Hepatocyte (in vitro differentiated cells): ENCODE measurements around the gene TLR1. TPM values are rescaled to one million over a fixed set of nuclear protein-coding genes. Genes with fewer than 3 reads are reported as not detected.

Experiments used
- DNase-seq: peaks from one replicate; pipeline ENCODE4 v3.0.0-alpha.2; 2016; ENCODE audit warnings: low spot score
- H2AFZ ChIP-seq: fragments of 200-600 bp; sonication (generic); 2 replicates; pipeline ENCODE4 v1.6.0; 2016; ENCODE audit warnings: antibody characterized with exemption, mild to moderate bottlenecking
- H3K27ac ChIP-seq: fragments of 200-600 bp; sonication (generic); 2 replicates; pipeline ENCODE4 v1.5.1; 2016; ENCODE audit warnings: mild to moderate bottlenecking
- H3K27me3 ChIP-seq: fragments of 200-600 bp; sonication (generic); 2 replicates; pipeline ENCODE4 v1.6.1; 2016
- H3K36me3 ChIP-seq: fragments of 200-600 bp; sonication (generic); replicated peaks from 2 replicates; pipeline ENCODE4 v1.5.1; 2016; ENCODE audit warnings: low read depth; ENCODE audit not compliant: insufficient read depth
- H3K4me1 ChIP-seq: fragments of 200-600 bp; sonication (generic); 2 replicates; pipeline ENCODE4 v1.5.1; 2016; ENCODE audit warnings: mild to moderate bottlenecking, moderate library complexity; ENCODE audit not compliant: insufficient read depth
- H3K4me2 ChIP-seq: fragments of 200-600 bp; sonication (generic); 2 replicates; pipeline ENCODE4 v1.6.0; 2016
- H3K4me3 ChIP-seq: fragments of 200-600 bp; sonication (generic); 2 replicates; pipeline ENCODE4 v1.5.1; 2016; ENCODE audit warnings: mild to moderate bottlenecking
- H3K79me2 ChIP-seq: fragments of 200-600 bp; sonication (generic); 2 replicates; pipeline ENCODE4 v1.6.0; 2017; ENCODE audit warnings: mild to moderate bottlenecking
- H3K9me2 ChIP-seq: fragments of 200-600 bp; sonication (generic); replicated peaks from 2 replicates; pipeline ENCODE4 v1.6.0; 2017; ENCODE audit warnings: mild to moderate bottlenecking; ENCODE audit not compliant: insufficient read depth
- H3K9me3 ChIP-seq: fragments of 200-600 bp; sonication (generic); 2 replicates; pipeline ENCODE4 v1.5.1; 2016; ENCODE audit warnings: low read depth, mild to moderate bottlenecking
- H4K20me1 ChIP-seq: fragments of 200-600 bp; sonication (generic); 2 replicates; pipeline ENCODE4 v1.6.0; 2016; ENCODE audit warnings: mild to moderate bottlenecking; ENCODE audit not compliant: insufficient read depth, poor library complexity, severe bottlenecking
- CTCF ChIP-seq: fragments of 200-600 bp; sonication (generic); IDR thresholded peaks from 2 replicates; pipeline ENCODE4 v1.5.1; 2016; ENCODE audit warnings: antibody characterized with exemption, mild to moderate bottlenecking; ENCODE audit not compliant: poor library complexity
- EZH2 ChIP-seq: fragments of 200-600 bp; sonication (generic); IDR thresholded peaks from 2 replicates; pipeline ENCODE4 v1.6.1; 2016; ENCODE audit warnings: antibody characterized with exemption, mild to moderate bottlenecking, borderline replicate concordance
- EZH2phosphoT487 ChIP-seq: fragments of 200-600 bp; sonication (generic); IDR thresholded peaks from one replicate; pipeline ENCODE4 v1.6.1; 2018; ENCODE audit warnings: antibody characterized with exemption, mild to moderate bottlenecking, low read depth, moderate library complexity; ENCODE audit not compliant: unreplicated experiment, severe bottlenecking
- WGBS: methylation state at CpG from one replicate; pipeline ENCODE4 v1.1.6; 2016; ENCODE audit warnings: low lambda C conversion rate; ENCODE audit errors: missing lambda C conversion rate; 5-methylcytosine and 5-hydroxymethylcytosine counted together
- polyA plus RNA-seq: library from polyadenylated mRNA; unstranded; fragments of >200 nt; fragmentation: Nextera tagmentation; extraction: Ambion mirVana; gene quantifications from 2 replicates; pipeline ENCODE4 v1.2.1, GENCODE V29; 2016
- total RNA-seq: library from RNA; depleted of rRNA; stranded (reverse); fragments of >200 nt; gene quantifications from 2 replicates; pipeline ENCODE4 v1.2.3, GENCODE V29; 2014

The TLR1 gene
- total and polyA plus RNA-seq, 2 experiments from 2014 or later, result 1.0 to 2.7 TPM

GRCh38 chr4:38765382-38765781, 39.2 kb downstream of the TLR1 start:
- no peaks in the 10 kb centered on the region for H3K27me3 ChIP-seq
- TF ChIP-seq EZH2phosphoT487, result no peak
- DNase-seq, result no peak
- no peaks in the 10 kb centered on the region for H3K4me1 ChIP-seq
- H3K9me2 ChIP-seq, result no peaks in the 10 kb centered on the region
- H3K27ac ChIP-seq, result no peak overlapping the region
- 96% methylated on average over 3 of the region's 3 CpGs for WGBS
- no peak overlapping the region for H2AFZ ChIP-seq
- no peak overlapping the region for H3K4me3 ChIP-seq
- H4K20me1 ChIP-seq, result no peaks in the 10 kb centered on the region
- H3K36me3 ChIP-seq, result no peaks in the 10 kb centered on the region
- no peaks in the 10 kb centered on the region for H3K79me2 ChIP-seq
- no peaks in the 10 kb centered on the region for H3K9me3 ChIP-seq
- no peak overlapping the region for H3K4me2 ChIP-seq

- no peaks in the 10 kb centered on the region for H3K9me3 ChIP-seq
- H3K4me3 ChIP-seq, result no peak overlapping the region
- H3K79me2 ChIP-seq, result no peaks in the 10 kb centered on the region
- H3K4me1 ChIP-seq, result no peaks in the 10 kb centered on the region
- H3K36me3 ChIP-seq, result no peaks in the 10 kb centered on the region
- H3K27ac ChIP-seq, result no peak overlapping the region
- H3K4me2 ChIP-seq, result no peak overlapping the region
- no peaks in the 10 kb centered on the region for H3K27me3 ChIP-seq
- DNase-seq, result no peak
- H4K20me1 ChIP-seq, result no peaks in the 10 kb centered on the region
- 97% methylated on average over 3 of the region's 3 CpGs for WGBS
- TF ChIP-seq EZH2 (no peak), CTCF (no peak), EZH2phosphoT487 (no peak)
- no peaks in the 10 kb centered on the region for H3K9me2 ChIP-seq
- H2AFZ ChIP-seq, result no peak overlapping the region
Observed at GRCh38 chr4:38764277-38764676, 40.3 kb downstream of the TLR1 start.

- no peaks in the 10 kb centered on the region for H3K4me1 ChIP-seq
- H4K20me1 ChIP-seq, result no peaks in the 10 kb centered on the region
- no peaks in the 10 kb centered on the region for H3K9me3 ChIP-seq
- no peaks in the 10 kb centered on the region for H3K79me2 ChIP-seq
- DNase-seq, result no peak
- no peak overlapping the region for H2AFZ ChIP-seq
- TF ChIP-seq CTCF, result no peak
- TF ChIP-seq EZH2phosphoT487, result no peak
- no peak for TF ChIP-seq EZH2
- H3K36me3 ChIP-seq, result no peaks in the 10 kb centered on the region
- no peaks in the 10 kb centered on the region for H3K9me2 ChIP-seq
- no peak overlapping the region for H3K27ac ChIP-seq
- no peak overlapping the region for H3K4me3 ChIP-seq
- WGBS, result 90% methylated on average over 14 of the region's 14 CpGs
- H3K4me2 ChIP-seq, result no peak overlapping the region
- H3K27me3 ChIP-seq, result no peaks in the 10 kb centered on the region
Observed at GRCh38 chr4:38762560-38762959, 42.0 kb downstream of the TLR1 start.

GRCh38 chr4:38759790-38760122, 44.8 kb downstream of the TLR1 start:
- no peak for DNase-seq
- Histone ChIP-seq H4K20me1 (no peaks in the 10 kb centered on the region), H3K9me2 (no peaks in the 10 kb centered on the region), H3K36me3 (no peaks in the 10 kb centered on the region), H3K4me3 (no peak overlapping the region), H3K9me3 (no peaks in the 10 kb centered on the region), H3K4me2 (no peak overlapping the region), H2AFZ (no peak overlapping the region), H3K4me1 (no peaks in the 10 kb centered on the region), H3K27me3 (no peaks in the 10 kb centered on the region), H3K79me2 (no peaks in the 10 kb centered on the region), H3K27ac (no peak overlapping the region)
- WGBS, result 88% methylated on average over 1 of the region's 1 CpG
- TF ChIP-seq CTCF (no peak), EZH2phosphoT487 (no peak), EZH2 (no peak)
